IPS DF 6.9 (cell line): ENCODE measurements around the gene ATF6.
"Not testable (repeated sequence)": the region's sequence is repeated elsewhere in the genome, so short reads cannot be mapped to it uniquely, and the experiment has no call there.

ENCODE experiments used
- DNase-seq: peaks from one replicate; pipeline ENCODE4 v3.0.0-alpha.2; 2013; ENCODE audit warnings: low read depth, low spot score
- H3K27ac ChIP-seq: one replicate; pipeline ENCODE4 v1.5.1; 2013; ENCODE audit warnings: low read length, control low read depth
- H3K27me3 ChIP-seq: 2 replicates; pipeline ENCODE4 v1.6.1; 2013; ENCODE audit warnings: mild to moderate bottlenecking, low read length; ENCODE audit not compliant: control insufficient read depth, insufficient read depth
- H3K36me3 ChIP-seq: 2 replicates; pipeline ENCODE4 v1.6.1; 2013; ENCODE audit warnings: low read length; ENCODE audit not compliant: control insufficient read depth, insufficient read depth
- H3K4me1 ChIP-seq: 2 replicates; pipeline ENCODE4 v1.6.1; 2013; ENCODE audit warnings: low read length; ENCODE audit not compliant: control insufficient read depth, insufficient read depth
- H3K4me3 ChIP-seq: 2 replicates; pipeline ENCODE4 v1.5.1; 2013; ENCODE audit warnings: mild to moderate bottlenecking, low read length
- H3K9me3 ChIP-seq: 2 replicates; pipeline ENCODE4 v1.6.1; 2013; ENCODE audit warnings: low read length, inconsistent platforms; ENCODE audit not compliant: control insufficient read depth, insufficient read depth
- WGBS: extraction: QIAGEN DNeasy Blood & Tissue Kit; methylation state at CpG from one replicate; pipeline ENCODE4 v1.1.7; 2013; ENCODE audit warnings: mixed read lengths, missing lambda C conversion rate; ENCODE audit not compliant: insufficient read length, insufficient coverage; 5-methylcytosine and 5-hydroxymethylcytosine counted together

ATF6 gene

DNA sequence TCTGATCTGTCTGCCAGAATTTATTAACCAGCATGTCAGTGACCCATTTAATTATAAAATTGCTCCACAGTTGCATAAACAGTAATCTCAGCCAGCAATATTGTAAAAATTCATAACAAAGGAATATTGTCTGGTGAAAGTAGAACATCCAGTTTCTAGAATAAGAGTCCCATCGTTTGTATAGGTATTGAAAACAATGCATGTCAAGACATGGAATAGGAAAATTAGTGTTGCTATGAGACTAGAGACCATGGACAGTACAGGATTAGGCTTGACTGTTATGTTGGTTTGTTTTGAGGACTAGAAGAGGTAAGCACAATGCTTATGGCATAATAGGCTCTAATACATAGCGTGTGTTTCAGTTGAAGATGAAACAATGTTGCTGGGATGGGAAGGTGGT is 37.1 kb downstream of the ATF6 start:
- DNase-seq = no peak
- no CpG with 5 or more reads among the region's 2 CpGs for WGBS
- Histone ChIP-seq H3K27me3 (no peaks in the 10 kb centered on the region; the same call in 1 of the 2 replicates), H3K36me3 (no peaks in the 10 kb centered on the region), H3K4me3 (no peak overlapping the region), H3K9me3 (no peaks in the 10 kb centered on the region), H3K4me1 (no peaks in the 10 kb centered on the region), H3K27ac (no peak overlapping the region)

DNA sequence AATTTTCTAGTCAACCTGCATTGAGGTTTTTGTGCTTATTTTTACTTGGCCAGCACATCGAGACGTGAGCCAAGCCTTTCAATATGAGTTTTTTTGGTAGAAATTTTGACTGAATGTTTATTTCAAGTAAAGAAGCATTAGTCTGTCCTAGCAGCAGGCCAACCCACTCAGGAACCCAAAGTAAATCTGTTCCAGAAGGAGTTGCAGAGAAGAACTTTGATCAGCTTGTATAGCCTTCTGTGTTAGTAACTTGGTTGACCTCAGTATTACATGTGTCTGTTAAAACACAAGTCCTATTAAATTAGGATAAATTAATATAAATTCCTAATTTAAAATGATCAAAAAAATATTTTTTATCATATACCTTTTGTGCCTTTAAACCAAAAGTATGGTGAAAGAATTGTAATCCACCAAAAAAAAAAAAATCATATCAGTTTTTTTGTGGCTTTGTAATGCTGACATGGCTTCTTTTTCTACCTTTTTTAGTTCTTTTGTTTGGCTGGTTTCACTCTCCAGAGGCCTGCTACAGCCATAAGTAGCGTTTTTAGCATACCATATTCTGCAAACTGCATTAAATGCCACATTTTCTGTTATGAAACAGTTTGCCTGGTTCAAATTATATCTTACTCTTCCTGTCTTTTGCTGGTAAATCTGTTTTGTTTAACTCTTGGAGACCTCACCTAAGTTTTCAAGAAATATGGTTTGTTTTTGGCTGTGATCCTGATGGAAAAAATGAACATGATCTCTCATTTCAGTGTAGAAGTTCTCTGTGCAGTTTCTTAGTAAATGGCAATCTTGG is 39.5 kb downstream of the ATF6 start:
- H3K4me3 ChIP-seq = no peak overlapping the region
- DNase-seq = no peak
- H3K9me3 ChIP-seq = no peaks in the 10 kb centered on the region
- no CpG with 5 or more reads among the region's 3 CpGs for WGBS
- no peaks in the 10 kb centered on the region for H3K36me3 ChIP-seq
- H3K4me1 ChIP-seq = no peaks in the 10 kb centered on the region
- no peak overlapping the region for H3K27ac ChIP-seq
- no peaks in the 10 kb centered on the region; the same call in 1 of the 2 replicates for H3K27me3 ChIP-seq

DNA sequence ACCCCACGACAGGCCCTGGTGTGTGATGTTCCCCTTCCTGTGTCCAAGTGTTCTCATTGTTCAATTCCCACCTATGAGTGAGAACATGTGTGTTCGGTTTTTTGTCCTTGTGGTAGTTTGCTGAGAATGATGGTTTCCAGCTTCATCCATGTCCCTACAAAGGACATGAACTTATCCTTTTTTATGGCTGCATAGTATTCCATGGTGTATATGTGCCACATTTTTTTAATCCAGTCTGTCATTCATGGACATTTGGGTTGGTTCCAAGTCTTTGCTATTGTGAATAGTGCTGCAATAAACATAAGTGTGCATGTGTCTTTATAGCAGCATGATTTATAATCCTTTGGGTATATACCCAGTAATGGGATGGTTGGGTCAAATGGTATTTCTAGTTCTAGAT is 43.1 kb downstream of the ATF6 start:
- DNase-seq, H3K4me1 ChIP-seq, H3K9me3 ChIP-seq, H3K36me3 ChIP-seq, H3K4me3 ChIP-seq, H3K27me3 ChIP-seq, H3K27ac ChIP-seq: not testable (repeated sequence)
- no CpG with 5 or more reads among the region's 2 CpGs for WGBS

DNA sequence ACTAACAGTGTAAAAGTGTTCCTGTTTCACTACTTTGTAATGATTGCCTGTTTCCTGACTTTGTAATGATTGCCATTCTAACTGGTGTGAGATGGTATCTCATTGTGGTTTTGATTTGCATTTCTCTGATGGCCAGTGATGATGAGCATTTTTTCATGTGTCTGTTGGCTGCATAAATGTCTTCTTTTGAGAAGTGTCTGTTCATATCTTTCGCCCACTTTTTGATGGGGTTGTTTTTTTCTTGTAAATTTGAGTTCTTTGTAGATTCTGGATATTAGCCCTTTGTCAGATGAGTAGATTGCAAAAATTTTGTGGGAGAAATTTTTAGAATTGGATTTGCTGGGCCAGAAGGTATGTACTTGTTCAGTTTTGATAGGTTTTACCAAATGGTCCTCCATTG is 43.5 kb downstream of the ATF6 start:
- no CpG with 5 or more reads among the region's 1 CpG for WGBS
- H3K27me3 ChIP-seq, H3K27ac ChIP-seq, H3K4me3 ChIP-seq, DNase-seq, H3K36me3 ChIP-seq, H3K4me1 ChIP-seq, H3K9me3 ChIP-seq: not testable (repeated sequence)

DNA sequence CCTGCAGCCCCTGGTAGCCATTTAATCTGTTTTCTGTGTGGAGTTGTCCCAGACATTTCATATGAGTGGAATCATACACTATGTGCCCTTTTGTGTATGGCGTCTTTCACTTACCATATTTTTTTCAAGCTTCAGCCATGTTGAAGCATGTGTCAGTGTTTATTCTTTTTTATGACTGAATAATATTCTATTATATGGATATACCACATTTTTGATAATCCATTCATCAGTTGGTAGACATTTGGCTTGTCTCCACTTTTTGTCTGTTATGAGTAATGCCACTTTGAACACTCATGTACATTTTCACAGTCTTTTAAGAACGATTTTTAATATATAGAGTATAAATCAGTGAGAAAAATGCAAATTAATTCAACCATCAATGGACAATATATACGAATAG is 44.7 kb downstream of the ATF6 start:
- H3K36me3 ChIP-seq = no peaks in the 10 kb centered on the region
- no peaks in the 10 kb centered on the region; the same call in 1 of the 2 replicates for H3K27me3 ChIP-seq
- DNase-seq = no peak
- no CpG with 5 or more reads among the region's 3 CpGs for WGBS
- no peaks in the 10 kb centered on the region for H3K9me3 ChIP-seq
- H3K4me1 ChIP-seq = no peaks in the 10 kb centered on the region
- no peak overlapping the region for H3K4me3 ChIP-seq
- no peak overlapping the region for H3K27ac ChIP-seq

DNA sequence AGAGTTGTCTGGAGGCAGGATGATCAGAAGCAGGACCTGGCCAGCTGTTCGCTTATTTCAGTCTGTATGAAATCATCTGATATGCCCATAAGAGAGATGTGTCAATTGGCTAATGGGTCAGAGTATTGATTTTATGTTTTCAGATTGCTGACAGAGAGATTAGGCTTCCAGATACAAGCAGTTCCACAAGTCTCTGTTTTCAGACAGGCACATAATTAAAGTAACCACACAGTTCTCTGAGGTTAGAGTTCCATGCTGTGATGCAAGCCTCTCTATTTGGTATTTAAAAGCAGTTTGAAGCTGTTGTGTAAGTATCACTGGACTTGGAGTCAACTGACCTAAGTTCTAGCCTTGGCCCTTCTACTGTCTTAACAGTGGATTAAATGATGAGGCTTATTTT is 50.1 kb downstream of the ATF6 start:
- Histone ChIP-seq H3K27me3 (no peaks in the 10 kb centered on the region), H3K9me3 (no peaks in the 10 kb centered on the region), H3K27ac (no peak overlapping the region), H3K36me3 (no peaks in the 10 kb centered on the region), H3K4me1 (no peaks in the 10 kb centered on the region), H3K4me3 (no peak overlapping the region)
- no peak for DNase-seq
- no CpG with 5 or more reads among the region's 1 CpG for WGBS

DNA sequence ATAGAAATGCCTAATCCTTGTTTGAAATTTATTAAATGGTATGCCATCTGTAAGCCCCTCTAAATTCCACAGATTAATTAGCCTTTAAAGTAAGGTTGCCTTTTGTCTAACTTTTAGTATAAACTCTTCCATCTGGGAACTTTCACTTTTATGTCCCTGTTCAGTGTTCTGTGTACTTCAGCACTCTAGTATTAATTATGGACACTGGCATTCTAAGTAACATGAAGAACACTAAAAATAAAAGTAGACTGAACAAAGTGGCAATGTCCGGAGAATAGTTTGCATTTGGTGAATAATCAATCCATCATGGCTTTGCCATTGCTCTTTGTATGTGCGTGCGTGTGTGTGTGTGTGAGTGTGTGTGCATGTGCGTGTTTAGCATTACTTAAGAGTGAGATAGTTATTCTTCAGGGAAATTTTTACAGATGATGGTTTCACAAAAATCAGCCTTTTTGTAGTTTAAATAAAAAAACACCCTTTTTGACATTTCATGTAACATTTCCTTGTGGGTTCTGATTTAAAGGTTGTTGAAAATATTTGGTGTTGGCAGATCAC is 51.1 kb downstream of the ATF6 start:
- DNase-seq = no peak
- Histone ChIP-seq H3K36me3 (no peaks in the 10 kb centered on the region), H3K4me1 (no peaks in the 10 kb centered on the region), H3K9me3 (no peaks in the 10 kb centered on the region), H3K27ac (no peak overlapping the region), H3K4me3 (no peak overlapping the region), H3K27me3 (no peaks in the 10 kb centered on the region)
- no CpG with 5 or more reads among the region's 4 CpGs for WGBS

DNA sequence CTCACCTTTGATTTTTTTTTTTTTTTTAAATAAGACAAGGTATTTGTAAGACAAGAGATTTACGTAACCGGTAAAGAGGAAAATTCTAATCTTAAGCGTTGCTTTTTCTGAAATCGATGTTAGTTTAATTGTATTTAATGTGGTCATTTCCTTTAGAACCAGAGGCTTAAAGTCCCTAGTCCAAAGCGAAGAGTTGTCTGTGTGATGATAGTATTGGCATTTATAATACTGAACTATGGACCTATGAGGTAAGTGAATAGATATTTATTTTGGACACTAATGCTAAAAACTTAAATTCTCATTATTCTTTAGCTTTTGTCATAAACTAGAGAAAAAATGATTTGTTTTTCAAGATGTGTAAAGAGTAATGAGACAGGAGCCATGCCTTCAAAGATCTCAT is 54.8 kb downstream of the ATF6 start:
- no peak for DNase-seq
- H3K4me1 ChIP-seq = no peaks in the 10 kb centered on the region
- H3K36me3 ChIP-seq = no peaks in the 10 kb centered on the region
- H3K27me3 ChIP-seq = no peaks in the 10 kb centered on the region
- H3K4me3 ChIP-seq = no peak overlapping the region
- 100% methylated on average over 4 of the region's 5 CpGs for WGBS
- H3K27ac ChIP-seq = no peak overlapping the region
- H3K9me3 ChIP-seq = no peaks in the 10 kb centered on the region

DNA sequence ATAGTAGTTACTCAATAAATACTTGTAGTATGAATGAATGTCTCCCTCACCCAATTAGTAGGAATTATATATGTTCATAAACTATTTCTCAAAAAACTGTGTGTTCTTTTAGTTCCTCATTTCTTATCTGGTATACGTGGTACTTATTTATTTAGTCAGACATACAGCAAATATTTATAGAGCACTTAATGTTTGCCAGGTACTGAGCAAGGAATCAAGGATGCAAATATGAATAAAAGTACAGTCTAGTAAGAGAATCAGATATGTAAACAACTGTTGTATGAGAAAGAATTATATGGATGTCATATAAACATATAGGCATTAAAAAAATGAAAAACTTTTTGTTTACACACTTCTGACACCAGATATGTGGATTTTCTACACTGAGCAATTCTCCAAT is 58.5 kb downstream of the ATF6 start:
- Histone ChIP-seq H3K27me3 (no peaks in the 10 kb centered on the region), H3K27ac (no peak overlapping the region), H3K4me3 (no peak overlapping the region), H3K4me1 (no peaks in the 10 kb centered on the region), H3K9me3 (no peaks in the 10 kb centered on the region), H3K36me3 (no peaks in the 10 kb centered on the region)
- DNase-seq = no peak
- WGBS = no CpG with 5 or more reads among the region's 1 CpG

DNA sequence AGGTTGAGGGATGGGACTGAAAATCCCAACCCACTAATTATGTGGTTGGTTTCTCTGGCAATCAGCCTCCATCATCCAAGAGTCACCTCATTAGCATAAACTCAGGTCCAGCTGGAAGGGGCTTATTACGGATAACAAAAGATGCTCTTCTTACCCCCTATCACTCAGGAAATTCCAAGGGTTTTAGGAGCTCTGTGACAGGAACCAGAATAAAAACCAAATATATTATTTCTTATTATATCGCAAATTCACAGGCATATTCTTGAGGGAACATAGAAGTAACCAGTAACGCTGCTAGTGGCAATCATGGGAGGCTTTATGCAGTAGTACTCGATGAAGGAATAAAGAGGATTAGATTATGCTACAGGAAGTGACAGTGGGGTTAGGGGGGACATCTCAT is 59.7 kb downstream of the ATF6 start:
- Histone ChIP-seq H3K36me3 (no peaks in the 10 kb centered on the region), H3K27ac (no peak overlapping the region), H3K4me1 (no peaks in the 10 kb centered on the region), H3K27me3 (no peaks in the 10 kb centered on the region), H3K9me3 (no peaks in the 10 kb centered on the region), H3K4me3 (no peak overlapping the region)
- DNase-seq = no peak
- no CpG with 5 or more reads among the region's 4 CpGs for WGBS

DNA sequence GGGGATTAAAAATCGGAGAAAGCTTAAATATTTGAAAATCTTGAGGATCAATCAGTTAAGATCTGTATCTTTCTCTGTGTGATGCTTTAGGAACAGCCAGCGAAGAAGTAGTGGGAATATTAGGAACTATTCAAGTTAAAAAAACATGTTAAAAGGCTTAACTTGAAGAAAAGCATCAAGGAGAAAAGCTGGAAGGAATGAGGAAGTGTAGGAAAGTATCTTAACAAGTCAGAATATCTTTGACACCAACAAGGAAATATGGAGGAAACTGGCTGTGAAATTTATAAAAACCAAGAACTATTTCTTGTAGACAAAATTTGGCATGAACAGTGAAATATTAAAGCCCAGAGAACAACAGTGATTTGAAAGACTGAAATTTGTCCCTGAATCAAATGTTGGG is 60.4 kb downstream of the ATF6 start:
- Histone ChIP-seq H3K27ac (no peak overlapping the region), H3K36me3 (no peaks in the 10 kb centered on the region), H3K4me1 (no peaks in the 10 kb centered on the region), H3K4me3 (no peak overlapping the region), H3K27me3 (no peaks in the 10 kb centered on the region), H3K9me3 (no peaks in the 10 kb centered on the region)
- no peak for DNase-seq
- 100% methylated on average over 1 of the region's 2 CpGs for WGBS
